HG03039 (cell line): ENCODE results near the gene PSENEN.
"Not testable (repeated sequence)": the region's sequence is repeated elsewhere in the genome, so short reads cannot be mapped to it uniquely, and the experiment has no call there.

Experiments
- ATAC-seq: cut with Tn5 transposase; IDR thresholded peaks from one replicate; pipeline ENCODE4 v1.9.1; 2021; ENCODE audit warnings: mild to moderate bottlenecking, moderate library complexity; ENCODE audit not compliant: unreplicated experiment

Gene PSENEN

GRCh38 chr19:35718345-35719041, 27.0 kb upstream of the PSENEN start:
- no peak for ATAC-seq

- no peak for ATAC-seq
Observed at GRCh38 chr19:35719402-35720162, 25.9 kb upstream of the PSENEN start.

GRCh38 chr19:35720163-35720524, 25.3 kb upstream of the PSENEN start:
- no peak for ATAC-seq

GRCh38 chr19:35720648-35721047, 24.8 kb upstream of the PSENEN start:
- no peak for ATAC-seq

- no peak for ATAC-seq
Observed at GRCh38 chr19:35721374-35721773, 24.1 kb upstream of the PSENEN start.

- no peak for ATAC-seq
Observed at GRCh38 chr19:35722461-35722860, 23.0 kb upstream of the PSENEN start.

GRCh38 chr19:35722897-35723296, 22.6 kb upstream of the PSENEN start:
- ATAC-seq, result no peak

GRCh38 chr19:35723671-35724070, 21.8 kb upstream of the PSENEN start:
- no peak for ATAC-seq

GRCh38 chr19:35724132-35724531, 21.3 kb upstream of the PSENEN start:
- ATAC-seq, result not testable (repeated sequence)

- no peak for ATAC-seq
Observed at GRCh38 chr19:35724560-35724959, 20.9 kb upstream of the PSENEN start.

GRCh38 chr19:35725216-35725861, 20.1 kb upstream of the PSENEN start:
- no peak for ATAC-seq

- no peak for ATAC-seq
Observed at GRCh38 chr19:35727053-35727955, 18.1 kb upstream of the PSENEN start.

GRCh38 chr19:35727956-35728706, 17.3 kb upstream of the PSENEN start:
- ATAC-seq, result no peak

GRCh38 chr19:35729021-35729420, 16.4 kb upstream of the PSENEN start:
- ATAC-seq, result no peak

GRCh38 chr19:35729763-35730162, 15.7 kb upstream of the PSENEN start:
- ATAC-seq, result no peak

- ATAC-seq, result no peak
Observed at GRCh38 chr19:35730326-35730725, 15.1 kb upstream of the PSENEN start.

GRCh38 chr19:35731353-35731752, 14.1 kb upstream of the PSENEN start:
- ATAC-seq, result no peak

- no peak for ATAC-seq
Observed at GRCh38 chr19:35731779-35732405, 13.6 kb upstream of the PSENEN start.

GRCh38 chr19:35732540-35733179, 12.8 kb upstream of the PSENEN start:
- no peak for ATAC-seq
